GM11168 (cell line): ENCODE measurements around the gene LRRC1.

Experiments
- in situ Hi-C: fragments of 300-500 bp; cut with MboI; formaldehyde crosslinking; loops from one replicate; pipeline ENCODE4 v1.12.0; 2022; ENCODE audit warnings: low sequenced_read_pairs; ENCODE audit not compliant: unreplicated experiment

Gene LRRC1

GRCh38 chr6:53943395-53943794 lies 148.6 kb downstream of the LRRC1 start:
- in situ Hi-C loops: no loop called here

GRCh38 chr6:53944091-53944490 lies 149.3 kb downstream of the LRRC1 start:
- in situ Hi-C loops: no loop called here

GRCh38 chr6:53944543-53944942 lies 149.7 kb downstream of the LRRC1 start:
- in situ Hi-C loops: no loop called here

DNA sequence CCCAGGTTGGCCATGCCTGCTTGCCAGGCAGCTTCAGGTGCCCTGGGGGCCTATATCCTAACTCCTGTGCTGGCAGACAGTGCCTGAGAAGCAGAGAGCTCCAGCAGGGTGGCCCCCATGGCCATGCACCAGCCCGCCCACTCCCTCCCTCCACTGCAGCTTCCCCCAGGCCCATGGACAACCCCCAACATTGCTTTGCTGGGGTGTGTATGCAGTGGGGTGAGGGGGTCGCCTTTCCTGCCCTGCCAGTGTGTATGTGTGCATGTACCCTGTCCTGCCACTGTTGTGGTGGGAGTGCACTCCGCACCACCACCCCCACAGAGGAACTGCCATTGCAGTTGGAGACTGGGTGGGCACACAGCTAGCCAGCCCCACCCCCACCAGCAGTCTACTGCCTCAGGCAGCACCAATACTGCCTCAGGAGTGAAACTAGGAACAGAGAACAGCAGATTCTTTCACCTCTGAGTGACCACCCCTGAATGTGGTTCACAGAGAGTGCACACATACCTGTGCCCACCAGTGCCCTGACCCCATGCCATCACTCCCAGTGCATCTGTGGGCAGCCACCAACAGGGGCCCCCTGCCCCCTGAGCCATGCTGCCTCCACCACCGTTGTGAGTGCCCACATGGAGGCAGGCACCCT lies 151.1 kb downstream of the LRRC1 start:
- in situ Hi-C loops: no loop called here

DNA sequence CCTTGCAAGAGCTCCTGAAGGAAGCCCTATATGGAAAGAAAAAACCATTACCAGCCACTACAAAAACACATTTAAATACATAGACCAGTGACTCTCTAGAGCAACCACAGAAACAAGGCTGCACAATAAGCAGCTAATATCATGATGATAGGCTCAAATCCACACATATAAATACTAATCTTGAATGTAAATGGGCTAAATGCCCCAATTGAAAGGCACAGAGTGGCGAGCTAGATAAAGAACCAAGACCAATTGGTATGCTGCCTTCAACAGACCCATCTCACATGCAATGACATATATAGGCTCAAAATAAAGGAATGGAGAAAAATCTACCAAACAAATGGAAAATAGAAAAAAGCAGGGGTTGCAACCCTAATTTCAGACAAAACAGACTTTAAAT lies 153.0 kb downstream of the LRRC1 start:
- in situ Hi-C loops: no loop called here

GRCh38 chr6:53951383-53951782 lies 156.6 kb downstream of the LRRC1 start:
- in situ Hi-C loops: no loop called here

GRCh38 chr6:53956068-53956711 lies 161.4 kb downstream of the LRRC1 start:
- in situ Hi-C loops: no loop called here

- in situ Hi-C loops: no loop called here
Measured at GRCh38 chr6:53956804-53957203, 162.0 kb downstream of the LRRC1 start.

DNA sequence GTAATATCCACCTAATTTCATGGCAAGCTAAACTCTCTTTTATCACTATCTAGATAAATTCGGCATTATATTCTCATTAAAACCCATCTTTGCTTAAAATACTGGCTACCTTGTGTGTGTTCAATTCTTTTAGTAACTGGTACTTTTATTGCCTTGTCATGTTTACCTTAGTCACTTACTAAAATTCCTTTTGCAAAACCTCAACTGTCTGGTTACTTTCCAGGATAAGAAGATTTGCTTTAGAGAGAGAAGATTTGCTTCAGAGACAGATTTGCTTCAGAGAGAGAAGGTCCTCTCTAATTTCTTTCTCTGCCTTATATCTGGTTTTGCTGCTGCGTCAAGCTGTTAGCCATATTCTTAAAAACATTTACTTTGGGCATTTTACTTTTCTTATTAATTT lies 164.9 kb downstream of the LRRC1 start:
- in situ Hi-C loops: no loop called here

- in situ Hi-C loops: no loop called here
Measured at GRCh38 chr6:53960311-53960710, 165.5 kb downstream of the LRRC1 start.

- in situ Hi-C loops: no loop called here
Measured at GRCh38 chr6:53961679-53962370, 167.0 kb downstream of the LRRC1 start.

- in situ Hi-C loops: no loop called here
Measured at GRCh38 chr6:53962646-53963045, 167.8 kb downstream of the LRRC1 start.

DNA sequence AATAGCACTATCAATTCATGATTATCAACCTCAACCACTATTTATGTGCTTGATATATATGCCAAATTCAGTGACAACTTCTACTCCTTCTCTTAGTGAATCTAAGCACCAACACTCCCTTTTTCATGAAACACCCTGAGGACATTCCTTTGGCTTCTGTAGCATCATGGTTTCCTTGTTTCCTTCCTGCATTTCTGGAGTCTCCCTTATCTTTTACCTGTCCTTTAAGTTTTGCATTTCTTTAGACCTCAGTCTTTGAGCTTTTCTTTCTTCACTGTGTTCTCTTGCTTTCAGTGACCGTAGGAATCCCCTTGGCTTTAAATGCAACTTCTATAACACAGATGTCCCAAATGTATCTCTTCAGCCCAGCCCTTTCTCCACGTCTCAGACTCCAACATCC lies 172.6 kb downstream of the LRRC1 start:
- in situ Hi-C loops: no loop called here
